B cell (primary cell): ENCODE data around the gene TRABD.
"Not testable (repeated sequence)": the region's sequence is repeated elsewhere in the genome, so short reads cannot be mapped to it uniquely, and the experiment has no call there.

ENCODE experiments used
- CTCF ChIP-seq: fragments of 200-600 bp; IDR thresholded peaks from one replicate; pipeline ENCODE4 v1.8.0; 2022; ENCODE audit warnings: antibody characterized with exemption, mild to moderate bottlenecking
- EZH2 ChIP-seq: IDR thresholded peaks from 2 replicates; pipeline ENCODE4 v1.6.1; 2012; ENCODE audit warnings: borderline replicate concordance, low read depth, mild to moderate bottlenecking, moderate library complexity, low read length; ENCODE audit not compliant: insufficient read depth, poor library complexity, severe bottlenecking

- TF ChIP-seq CTCF, EZH2: not testable (repeated sequence)
Measured at GRCh38 chr22:50204998-50205397, 19.3 kb downstream of the TRABD start.
